ENCODE data around the gene HSPA12B.

Gene HSPA12B

DNA sequence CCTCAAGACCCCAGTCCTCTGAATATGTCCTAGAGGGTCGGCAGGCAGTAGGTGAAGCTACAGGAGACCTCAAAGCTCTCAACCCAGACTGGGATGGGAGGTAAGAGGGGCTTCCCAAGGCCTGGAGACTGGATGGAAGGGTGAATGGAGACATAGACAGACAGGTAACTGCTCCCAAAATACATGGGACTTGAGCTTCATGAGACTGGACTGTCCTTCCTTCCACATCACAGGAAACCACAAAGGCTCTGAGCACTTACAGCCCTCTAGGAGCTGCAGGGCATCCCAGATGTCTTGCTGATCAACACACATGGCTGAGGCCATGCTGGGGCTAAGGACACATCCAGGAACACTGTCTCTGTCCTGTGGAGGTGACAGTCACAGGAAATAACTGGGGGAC lies 11.6 kb downstream of the HSPA12B start:
- H3K4me3 ChIP-seq (ENCODE audit: low read depth, low read length), result no peak overlapping the region
- no peak for TF ChIP-seq CTCF (IDR thresholded peaks at IDR 0.05; ENCODE audit: low read depth, low read length)

DNA sequence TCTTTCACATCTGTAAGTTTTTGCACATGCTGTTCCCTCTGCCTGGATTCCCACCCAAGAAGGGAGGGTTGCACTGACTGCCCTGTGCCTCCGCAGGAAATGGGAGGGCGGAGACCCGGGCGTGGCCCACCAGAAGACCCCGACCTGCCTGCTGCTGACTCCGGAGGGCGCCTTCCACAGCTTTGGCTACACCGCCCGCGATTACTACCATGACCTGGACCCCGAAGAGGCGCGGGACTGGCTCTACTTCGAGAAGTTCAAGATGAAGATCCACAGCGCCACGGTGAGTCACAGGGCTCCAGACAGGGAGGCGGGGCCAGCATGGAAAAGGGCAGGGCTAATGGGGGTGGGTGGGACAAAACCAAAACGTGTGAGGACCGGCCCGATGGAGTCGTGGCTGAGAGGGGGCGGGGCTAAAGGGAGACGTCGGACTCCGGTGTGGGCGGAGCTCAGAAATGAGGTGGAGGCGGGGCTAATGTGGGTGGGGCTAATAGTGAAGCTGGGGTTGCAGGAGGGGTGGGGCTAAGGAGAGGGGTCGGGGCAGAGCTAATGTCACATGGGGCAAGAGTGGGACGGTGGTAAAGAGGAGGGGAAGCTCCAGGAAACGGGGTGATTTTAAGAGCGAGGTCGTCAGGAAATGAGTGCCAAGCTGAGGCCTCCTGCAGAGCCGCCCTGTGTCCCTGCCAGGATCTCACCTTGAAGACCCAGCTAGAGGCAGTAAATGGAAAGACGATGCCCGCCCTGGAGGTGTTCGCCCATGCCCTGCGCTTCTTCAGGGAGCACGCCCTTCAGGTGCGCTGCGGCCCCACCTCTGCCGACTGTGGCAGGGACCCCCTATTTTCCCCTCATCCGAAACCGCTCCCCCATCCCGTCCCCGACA lies 12.6 kb downstream of the HSPA12B start:
- no peak for TF ChIP-seq CTCF (IDR thresholded peaks at IDR 0.05; ENCODE audit: low read depth, low read length)
- no peak overlapping the region for H3K4me3 ChIP-seq (ENCODE audit: low read depth, low read length)

GRCh38 chr20:3745686-3746173 lies 13.2 kb downstream of the HSPA12B start:
- no peak for TF ChIP-seq CTCF (IDR thresholded peaks at IDR 0.05; ENCODE audit: low read depth, low read length)
- no peak overlapping the region for H3K4me3 ChIP-seq (ENCODE audit: low read depth, low read length)

DNA sequence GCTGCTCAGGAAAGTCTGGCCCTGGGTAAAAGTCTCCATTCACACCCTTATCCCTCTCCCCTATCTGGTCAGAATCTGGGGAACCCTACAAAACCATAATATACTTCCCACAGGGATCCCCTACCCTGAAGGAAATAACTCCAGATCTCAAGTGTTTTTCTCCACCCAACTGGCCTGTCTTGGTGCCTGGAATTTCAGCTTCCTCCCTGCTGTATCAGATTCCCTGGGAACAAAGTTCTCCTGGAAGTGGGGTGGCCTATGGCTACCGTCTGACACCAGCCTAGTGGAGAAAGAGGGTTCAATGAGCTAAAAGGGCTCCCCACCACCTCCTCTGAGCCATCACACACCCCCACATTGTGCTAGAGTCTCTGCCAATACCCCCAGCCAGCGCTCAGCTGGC lies 15.0 kb downstream of the HSPA12B start:
- no peak for TF ChIP-seq CTCF (IDR thresholded peaks at IDR 0.05; ENCODE audit: low read depth, low read length)
- no peak overlapping the region for H3K4me3 ChIP-seq (ENCODE audit: low read depth, low read length)

DNA sequence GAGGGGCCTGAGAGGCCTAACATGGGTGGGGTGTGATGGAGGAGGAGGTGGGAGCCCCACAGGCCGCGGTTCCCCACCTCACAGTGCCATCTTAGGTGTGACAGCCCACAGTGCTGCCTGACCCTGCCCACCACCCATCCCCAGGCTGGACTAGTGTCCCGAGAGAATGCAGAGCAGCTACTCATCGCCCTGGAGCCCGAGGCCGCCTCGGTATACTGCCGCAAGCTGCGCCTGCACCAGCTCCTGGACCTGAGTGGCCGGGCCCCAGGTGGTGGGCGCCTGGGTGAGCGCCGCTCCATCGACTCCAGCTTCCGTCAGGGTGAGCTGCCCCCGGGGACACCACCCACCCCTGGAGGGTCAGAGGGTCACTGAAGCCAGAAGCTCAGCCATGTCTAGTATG lies 15.6 kb downstream of the HSPA12B start:
- no peak overlapping the region for H3K4me3 ChIP-seq (ENCODE audit: low read depth, low read length)
- no peak for TF ChIP-seq CTCF (IDR thresholded peaks at IDR 0.05; ENCODE audit: low read depth, low read length)

- TF ChIP-seq CTCF (IDR thresholded peaks at IDR 0.05; ENCODE audit: low read depth, low read length), result no peak
- H3K4me3 ChIP-seq (ENCODE audit: low read depth, low read length), result no peak overlapping the region
Measured at GRCh38 chr20:3749087-3749688, 16.7 kb downstream of the HSPA12B start.

Measured in WI38 (cell line).